ENCODE data around the gene CBLB. TPM values are rescaled to one million over a fixed set of nuclear protein-coding genes. Genes with fewer than 3 reads are reported as not detected.

Gene CBLB
- total and polyA plus RNA-seq, 9 donors: 14.8 to 133 (median 40.5) TPM

GRCh38 chr3:105899516-105899915 lies 30.7 kb upstream of the CBLB start:
- WGBS, 3 donors: 70 to 79% (median 77%) methylated on average over 2 of the region's 2 CpGs
- TF ChIP-seq CTCF (IDR thresholded peaks at IDR 0.05): no peak
- TF ChIP-seq EP300 (IDR thresholded peaks at IDR 0.05): no peak
- no peak for TF ChIP-seq POLR2A (IDR thresholded peaks at IDR 0.05)
- H3K9me3 ChIP-seq: no peaks in the 10 kb centered on the region

DNA sequence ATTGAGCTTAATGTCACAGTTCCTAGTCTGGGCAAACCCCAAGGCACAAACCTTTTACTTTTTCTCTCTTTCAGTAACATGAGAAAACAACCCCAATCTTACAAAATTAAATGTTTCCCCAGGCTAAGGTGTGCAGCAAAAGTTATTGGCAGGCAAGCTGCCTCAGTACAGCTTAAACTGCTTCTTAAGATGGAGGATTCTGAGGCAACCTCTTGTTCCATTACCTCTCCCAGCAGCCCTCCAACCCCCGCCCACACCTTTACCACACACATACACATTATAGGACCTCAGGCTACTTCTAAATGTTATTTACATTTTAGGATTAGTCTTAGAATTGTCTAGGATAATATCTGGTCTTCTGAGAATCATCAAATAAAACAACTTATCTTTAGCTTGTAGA lies 22.3 kb upstream of the CBLB start:
- Histone ChIP-seq H3K27ac (no peak overlapping the region), H3K27me3 (no peaks in the 10 kb centered on the region), H3K36me3 (no peaks in the 10 kb centered on the region), H3K9me3 (no peaks in the 10 kb centered on the region), H3K4me3 (no peak overlapping the region), H3K4me1 (ENCODE audit: insufficient read depth) (no peaks in the 10 kb centered on the region)
- DNase-seq: no peak
- WGBS, 3 donors: 97 to 100% (median 98%) methylated on average over 1 of the region's 1 CpG
- intact Hi-C loops (cut with DNase I): no loop called here
- no peak for TF ChIP-seq CTCF (IDR thresholded peaks at IDR 0.05)
- no peak for TF ChIP-seq POLR2A (IDR thresholded peaks at IDR 0.05)

More at GRCh38 chr3:105899516-105899915, 30.7 kb upstream of the CBLB start:
- no peak overlapping the region for H3K4me3 ChIP-seq
- H3K4me1 ChIP-seq (ENCODE audit: insufficient read depth): no peaks in the 10 kb centered on the region
- intact Hi-C loops (cut with DNase I): no loop called here
- DNase-seq: no peak
- H3K27me3 ChIP-seq: no peaks in the 10 kb centered on the region
- H3K27ac ChIP-seq: no peak overlapping the region
- H3K36me3 ChIP-seq: no peaks in the 10 kb centered on the region

DNA sequence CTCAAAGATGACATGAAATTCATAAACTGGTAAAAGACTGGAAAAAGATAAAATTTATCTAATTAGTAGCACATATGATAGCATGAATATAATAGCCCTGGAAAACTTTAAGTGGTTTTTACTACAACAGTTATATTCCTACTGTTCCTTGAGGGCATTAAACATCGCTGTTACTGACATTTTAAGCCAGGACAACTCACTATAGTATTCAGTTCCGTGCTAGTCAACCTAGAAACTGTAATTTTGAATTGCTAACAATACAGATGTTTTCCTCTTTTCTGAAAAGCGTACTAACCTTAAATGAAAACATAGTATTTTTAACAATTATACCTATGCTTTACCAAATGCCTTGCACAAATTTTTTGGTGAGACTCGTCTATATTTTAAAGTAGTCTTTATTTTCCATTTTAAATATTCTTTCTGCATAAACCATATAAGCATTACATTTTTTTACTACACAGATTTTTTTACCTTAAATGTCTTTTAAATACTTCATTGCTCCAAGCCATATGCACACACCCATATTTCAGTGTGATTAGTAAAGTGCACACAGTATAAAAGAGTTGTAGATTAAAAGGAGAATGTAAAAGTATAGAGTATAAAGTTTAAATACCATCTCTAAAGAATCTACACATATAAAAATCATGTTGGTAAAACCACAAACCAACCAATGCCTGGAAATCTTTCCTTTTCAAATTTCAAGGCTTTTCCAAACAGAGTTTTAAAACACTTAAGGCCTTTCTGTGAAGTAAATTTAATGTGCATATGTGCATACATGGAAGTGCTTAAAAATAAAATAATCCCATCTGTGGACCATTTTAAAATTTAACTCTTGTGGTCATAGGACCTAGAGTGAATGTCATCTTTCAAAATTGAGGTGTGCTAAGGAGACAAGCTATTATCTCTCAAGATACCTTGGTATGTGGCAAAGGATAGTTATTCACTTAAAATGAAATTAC lies 20.1 kb upstream of the CBLB start:
- intact Hi-C loops (cut with DNase I): no loop called here
- 96% methylated on average over 4 of the region's 4 CpGs for WGBS, 3 donors

DNA sequence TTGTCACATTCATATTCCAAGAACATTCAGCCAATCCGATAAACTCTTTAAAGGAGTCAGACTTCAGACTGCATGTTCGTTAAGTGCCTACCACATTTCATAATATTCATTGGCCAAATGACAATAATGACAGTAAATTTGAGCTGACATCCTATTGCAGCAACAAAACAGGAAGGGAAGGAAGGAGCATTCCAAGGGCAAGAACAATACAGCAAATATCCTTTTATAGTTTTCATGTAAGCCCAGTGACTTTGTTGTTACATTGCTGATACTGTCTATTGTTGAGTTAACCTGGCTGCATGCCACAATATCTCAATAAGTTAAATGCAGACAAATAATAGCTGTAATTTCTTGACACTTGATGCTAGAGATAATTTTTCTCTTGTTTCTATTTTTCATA lies 16.4 kb upstream of the CBLB start:
- no peaks in the 10 kb centered on the region for H3K36me3 ChIP-seq
- no peaks in the 10 kb centered on the region for H3K9me3 ChIP-seq
- H3K27me3 ChIP-seq: no peaks in the 10 kb centered on the region
- no peak for DNase-seq
- H3K4me3 ChIP-seq: no peak overlapping the region
- TF ChIP-seq CTCF (IDR thresholded peaks at IDR 0.05) (no peak), POLR2A (IDR thresholded peaks at IDR 0.05) (no peak), EP300 (IDR thresholded peaks at IDR 0.05) (no peak)
- no peak overlapping the region for H3K27ac ChIP-seq
- no peaks in the 10 kb centered on the region for H3K4me1 ChIP-seq (ENCODE audit: insufficient read depth)
- whole genome bisulfite sequencing, 3 donors: 76 to 84% (median 82%) methylated on average over 2 of the region's 2 CpGs
- intact Hi-C loops (cut with DNase I): no loop called here

More for the DNA sequence above, 20.1 kb upstream of the CBLB start:
- no peak for TF ChIP-seq POLR2A (IDR thresholded peaks at IDR 0.05)
- TF ChIP-seq EP300 (IDR thresholded peaks at IDR 0.05): no peak
- no peak for TF ChIP-seq CTCF (IDR thresholded peaks at IDR 0.05)
- Histone ChIP-seq H3K4me1 (ENCODE audit: insufficient read depth) (no peaks in the 10 kb centered on the region), H3K4me3 (no peak overlapping the region), H3K9me3 (no peaks in the 10 kb centered on the region), H3K27ac (no peak overlapping the region), H3K36me3 (no peaks in the 10 kb centered on the region), H3K27me3 (no peaks in the 10 kb centered on the region)
- DNase-seq: no peak

Measured in ovary (tissue), 9 donors.